ENCODE results near the gene CCK. TPM values are rescaled to one million over a fixed set of nuclear protein-coding genes. Genes with fewer than 3 reads are reported as not detected.

CCK gene
- total and polyA plus RNA-seq, 7 donors = 0.22 to 0.31 TPM; not detected in 5

GRCh38 chr3:42257007-42257406, 9.0 kb downstream of the CCK start:
- H3K27me3 ChIP-seq (ENCODE audit: insufficient read depth in 3 of 3, low read length in 2 of 3) = peaks cover 0 to 24% (median 2%) of the 10 kb centered on the region in 3 donors
- ATAC-seq = no peak
- intact Hi-C loops (cut with DNase I) = no loop called here

DNA sequence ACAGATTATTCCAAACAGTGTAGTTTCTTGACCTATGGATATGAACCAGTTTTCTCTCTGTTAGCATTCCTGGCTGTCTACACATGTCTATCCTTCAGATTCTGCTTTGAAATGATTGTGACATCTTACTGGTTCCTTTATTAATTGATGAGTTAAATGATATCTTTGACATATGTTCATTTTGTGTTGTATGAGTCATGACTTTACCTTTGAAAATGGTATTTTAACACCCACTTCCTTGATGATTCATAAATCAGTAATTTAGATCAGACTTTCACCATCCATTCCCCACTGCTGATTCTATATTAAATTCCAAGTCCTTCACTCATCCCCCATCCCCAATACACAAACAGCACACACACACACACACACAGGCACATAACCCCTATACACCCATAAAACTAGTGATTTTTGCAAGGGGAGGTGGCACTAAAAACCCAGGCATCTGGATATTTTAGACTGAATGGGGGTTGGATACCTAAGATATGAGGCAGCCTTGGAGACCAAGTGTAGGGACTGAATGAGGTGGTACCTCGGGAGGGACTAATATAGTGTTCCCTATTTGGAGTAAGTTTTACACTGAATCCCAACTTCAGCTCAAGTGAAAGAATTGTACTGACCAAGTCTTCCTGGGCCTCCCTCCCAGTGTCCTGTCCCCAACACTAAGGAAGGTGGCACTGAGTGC, 9.7 kb downstream of the CCK start:
- no peak for ATAC-seq
- H3K27ac ChIP-seq = no peak overlapping the region
- no peak overlapping the region for H3K4me3 ChIP-seq
- no peaks in the 10 kb centered on the region for H3K9me3 ChIP-seq
- 86 to 96% (median 90%) methylated on average over 1 of the region's 1 CpG for WGBS, 3 donors
- TF ChIP-seq, protein P1, sequence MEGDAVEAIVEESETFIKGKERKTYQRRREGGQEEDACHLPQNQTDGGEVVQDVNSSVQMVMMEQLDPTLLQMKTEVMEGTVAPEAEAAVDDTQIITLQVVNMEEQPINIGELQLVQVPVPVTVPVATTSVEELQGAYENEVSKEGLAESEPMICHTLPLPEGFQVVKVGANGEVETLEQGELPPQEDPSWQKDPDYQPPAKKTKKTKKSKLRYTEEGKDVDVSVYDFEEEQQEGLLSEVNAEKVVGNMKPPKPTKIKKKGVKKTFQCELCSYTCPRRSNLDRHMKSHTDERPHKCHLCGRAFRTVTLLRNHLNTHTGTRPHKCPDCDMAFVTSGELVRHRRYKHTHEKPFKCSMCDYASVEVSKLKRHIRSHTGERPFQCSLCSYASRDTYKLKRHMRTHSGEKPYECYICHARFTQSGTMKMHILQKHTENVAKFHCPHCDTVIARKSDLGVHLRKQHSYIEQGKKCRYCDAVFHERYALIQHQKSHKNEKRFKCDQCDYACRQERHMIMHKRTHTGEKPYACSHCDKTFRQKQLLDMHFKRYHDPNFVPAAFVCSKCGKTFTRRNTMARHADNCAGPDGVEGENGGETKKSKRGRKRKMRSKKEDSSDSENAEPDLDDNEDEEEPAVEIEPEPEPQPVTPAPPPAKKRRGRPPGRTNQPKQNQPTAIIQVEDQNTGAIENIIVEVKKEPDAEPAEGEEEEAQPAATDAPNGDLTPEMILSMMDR (IDR thresholded peaks at IDR 0.05) = no peak
- DNase-seq = no peak
- H3K4me1 ChIP-seq = no peaks in the 10 kb centered on the region
- intact Hi-C loops (cut with DNase I) = no loop called here
- H3K36me3 ChIP-seq (ENCODE audit: insufficient read depth in 1 of 2, low read depth in 1 of 2) = no peaks in the 10 kb centered on the region
- peaks cover 0 to 20% (median 0%) of the 10 kb centered on the region in 3 donors for H3K27me3 ChIP-seq (ENCODE audit: insufficient read depth in 3 of 3, low read length in 2 of 3)

More at GRCh38 chr3:42257007-42257406, 9.0 kb downstream of the CCK start:
- TF ChIP-seq, protein P1 (IDR thresholded peaks at IDR 0.05) = no peak
- Histone ChIP-seq H3K36me3 (ENCODE audit: insufficient read depth in 1 of 2, low read depth in 1 of 2) (no peaks in the 10 kb centered on the region), H3K4me3 (no peak overlapping the region), H3K9me3 (no peaks in the 10 kb centered on the region), H3K4me1 (no peaks in the 10 kb centered on the region), H3K27ac (no peak overlapping the region)
- WGBS, 3 donors = 62 to 71% (median 71%) methylated on average over 7 of the region's 7 CpGs
- no peak for DNase-seq

GRCh38 chr3:42254566-42254965, 11.4 kb downstream of the CCK start:
- Histone ChIP-seq H3K27me3 (ENCODE audit: insufficient read depth in 3 of 3, low read length in 2 of 3) (peaks cover 0 to 11% (median 0%) of the 10 kb centered on the region in 3 donors), H3K4me3 (no peak overlapping the region), H3K27ac (no peak overlapping the region), H3K4me1 (no peaks in the 10 kb centered on the region), H3K36me3 (ENCODE audit: insufficient read depth in 1 of 2, low read depth in 1 of 2) (no peaks in the 10 kb centered on the region), H3K9me3 (no peaks in the 10 kb centered on the region)
- intact Hi-C loops (cut with DNase I) = no loop called here
- TF ChIP-seq, protein P1 (IDR thresholded peaks at IDR 0.05) = no peak
- 38 to 48% (median 47%) methylated on average over 3 of the region's 3 CpGs for WGBS, 3 donors
- DNase-seq = no peak
- no peak for ATAC-seq

GRCh38 chr3:42250761-42251160, 15.2 kb downstream of the CCK start:
- Histone ChIP-seq H3K4me3 (no peak overlapping the region), H3K4me1 (no peaks in the 10 kb centered on the region), H3K27ac (no peak overlapping the region), H3K36me3 (ENCODE audit: insufficient read depth in 1 of 2, low read depth in 1 of 2) (no peaks in the 10 kb centered on the region), H3K27me3 (ENCODE audit: insufficient read depth in 3 of 3, low read length in 2 of 3) (peaks cover 0 to 4% (median 0%) of the 10 kb centered on the region in 3 donors), H3K9me3 (no peaks in the 10 kb centered on the region)
- 0 to 90% (median 77%) methylated on average over 1 of the region's 1 CpG for WGBS, 3 donors
- ATAC-seq = no peak
- TF ChIP-seq, protein P1 (IDR thresholded peaks at IDR 0.05) = no peak
- intact Hi-C loops (cut with DNase I) = no loop called here
- DNase-seq = no peak
